WTC11 (cell line): ENCODE data around the gene TEP1. TPM values are rescaled to one million over a fixed set of nuclear protein-coding genes. Genes with fewer than 3 reads are reported as not detected.

Experiments used
- ATAC-seq: fragments of 200-7000 bp; cut with Tn5 transposase; 2 replicates; pipeline ENCODE4 v1.10.0; 2021; ENCODE audit warnings: mild to moderate bottlenecking, moderate library complexity
- CTCF ChIA-PET: fragments of 300-600 bp; sonication (Branson Sonifier 250); formaldehyde crosslinking; loops from one replicate; lab custom pipeline; 2021; ENCODE audit warnings: antibody characterized with exemption; lab: Charles Lee
- POLR2A ChIA-PET: fragments of 350-600 bp; sonication (Branson Sonifier 250); formaldehyde crosslinking; loops from one replicate; lab custom pipeline; 2021; ENCODE audit warnings: antibody characterized with exemption; lab: Charles Lee
- DNase-seq: peaks from one replicate; pipeline ENCODE4 v3.0.0; 2021; ENCODE audit warnings: low spot score
- H3K27ac Mint-ChIP-seq: 2 replicates; pipeline ENCODE4 v1.8.0; 2021; ENCODE audit warnings: mixed read lengths
- H3K27me3 Mint-ChIP-seq: 2 replicates; pipeline ENCODE4 v1.8.0; 2021; ENCODE audit warnings: low read depth, mild to moderate bottlenecking, moderate library complexity, mixed read lengths
- H3K36me3 Mint-ChIP-seq: 2 replicates; pipeline ENCODE4 v1.8.0; 2021; ENCODE audit warnings: mixed read lengths
- H3K4me1 Mint-ChIP-seq: 2 replicates; pipeline ENCODE4 v1.8.0; 2022; ENCODE audit warnings: mixed read lengths
- H3K4me3 Mint-ChIP-seq: 2 replicates; pipeline ENCODE4 v1.8.0; 2021; ENCODE audit warnings: mild to moderate bottlenecking, moderate library complexity, mixed read lengths
- H3K9me3 Mint-ChIP-seq: 2 replicates; pipeline ENCODE4 v1.8.0; 2021; ENCODE audit warnings: mixed read lengths
- ATF2 ChIP-seq: sonication (generic); formaldehyde crosslinking; IDR thresholded peaks from 2 replicates; pipeline ENCODE4 v1.8.1; 2022; ENCODE audit warnings: low read depth, missing genetic modification reagents, borderline replicate concordance
- CREB1 ChIP-seq: sonication (generic); formaldehyde crosslinking; IDR thresholded peaks from 2 replicates; pipeline ENCODE4 v1.8.0; 2023; ENCODE audit warnings: mild to moderate bottlenecking, missing genetic modification reagents
- CREM ChIP-seq: sonication (generic); formaldehyde crosslinking; IDR thresholded peaks from 2 replicates; pipeline ENCODE4 v1.8.1; 2022; ENCODE audit warnings: mild to moderate bottlenecking, missing genetic modification reagents, moderate library complexity
- EMX1 ChIP-seq: fragments of 250-450 bp; sonication (Bioruptor Pico); IDR thresholded peaks from 2 replicates; pipeline ENCODE4 v1.8.0; 2021; ENCODE audit warnings: mild to moderate bottlenecking
- FOXK1 ChIP-seq: sonication (generic); formaldehyde crosslinking; IDR thresholded peaks from 2 replicates; pipeline ENCODE4 v1.8.0; 2022; ENCODE audit warnings: mild to moderate bottlenecking, moderate library complexity, missing genetic modification reagents
- FOXP1 ChIP-seq: sonication (generic); formaldehyde crosslinking; IDR thresholded peaks from 2 replicates; pipeline ENCODE4 v1.8.0; 2022; ENCODE audit warnings: missing genetic modification reagents, mild to moderate bottlenecking, moderate library complexity, borderline replicate concordance
- GABPB1 ChIP-seq: sonication (generic); formaldehyde crosslinking; IDR thresholded peaks from 2 replicates; pipeline ENCODE4 v1.8.1; 2023; ENCODE audit warnings: mild to moderate bottlenecking, missing genetic modification reagents
- HMGA2 ChIP-seq: fragments of 250-450 bp; sonication (Bioruptor Pico); IDR thresholded peaks from 2 replicates; pipeline ENCODE4 v1.4.0; 2021; ENCODE audit warnings: mild to moderate bottlenecking, moderate library complexity
- RORB ChIP-seq: fragments of 250-450 bp; sonication (Bioruptor Pico); IDR thresholded peaks from 2 replicates; pipeline ENCODE4 v1.9.0; 2021; ENCODE audit warnings: mild to moderate bottlenecking
- SMAD3 ChIP-seq: sonication (generic); formaldehyde crosslinking; IDR thresholded peaks from 2 replicates; pipeline ENCODE4 v1.8.0; 2022; ENCODE audit warnings: missing genetic modification reagents, mild to moderate bottlenecking, borderline replicate concordance
- TCF7 ChIP-seq: sonication (generic); formaldehyde crosslinking; IDR thresholded peaks from 2 replicates; pipeline ENCODE4 v1.8.0; 2022; ENCODE audit warnings: mild to moderate bottlenecking, low read depth, missing genetic modification reagents, moderate library complexity
- TP53 ChIP-seq: sonication (generic); formaldehyde crosslinking; IDR thresholded peaks from 2 replicates; pipeline ENCODE4 v1.8.1; 2023; ENCODE audit warnings: mild to moderate bottlenecking, missing genetic modification reagents
- ZBTB43 ChIP-seq: sonication (generic); formaldehyde crosslinking; IDR thresholded peaks from 2 replicates; pipeline ENCODE4 v1.8.1; 2023; ENCODE audit warnings: mild to moderate bottlenecking, missing genetic modification reagents
- ZNF232 ChIP-seq: sonication (generic); formaldehyde crosslinking; IDR thresholded peaks from 2 replicates; pipeline ENCODE4 v1.8.0; 2022; ENCODE audit warnings: mild to moderate bottlenecking, missing genetic modification reagents
- ZNF281 ChIP-seq: sonication (generic); formaldehyde crosslinking; IDR thresholded peaks from 2 replicates; pipeline ENCODE4 v1.8.0; 2023; ENCODE audit warnings: mild to moderate bottlenecking, missing genetic modification reagents
- ZNF396 ChIP-seq: fragments of 250-450 bp; sonication (Bioruptor Pico); IDR thresholded peaks from 2 replicates; pipeline ENCODE4 v1.8.0; 2021; ENCODE audit warnings: mild to moderate bottlenecking, moderate library complexity, borderline replicate concordance
- ZNF512 ChIP-seq: sonication (generic); formaldehyde crosslinking; IDR thresholded peaks from 2 replicates; pipeline ENCODE4 v1.8.1; 2022; ENCODE audit warnings: missing genetic modification reagents, borderline replicate concordance
- total RNA-seq: library from RNA; stranded (reverse); gene quantifications from 3 replicates; pipeline ENCODE4 v1.2.3, GENCODE V29; 2021
- TF ChIP-seq, protein P1 (sequence below): sonication (generic); formaldehyde crosslinking; IDR thresholded peaks from 2 replicates; pipeline ENCODE4 v1.8.1; 2023; ENCODE audit warnings: mild to moderate bottlenecking, missing genetic modification reagents, moderate library complexity
- TF ChIP-seq, protein P2 (sequence below): sonication (generic); formaldehyde crosslinking; IDR thresholded peaks from 2 replicates; pipeline ENCODE4 v1.8.0; 2022; ENCODE audit warnings: missing genetic modification reagents
- TF ChIP-seq, protein P3 (sequence below): sonication (generic); formaldehyde crosslinking; IDR thresholded peaks from 2 replicates; pipeline ENCODE4 v1.8.1; 2022; ENCODE audit warnings: mild to moderate bottlenecking, moderate library complexity, missing genetic modification reagents

The TEP1 gene
- total RNA-seq, 1 experiment from 2014 or later: 16.0 TPM

DNA sequence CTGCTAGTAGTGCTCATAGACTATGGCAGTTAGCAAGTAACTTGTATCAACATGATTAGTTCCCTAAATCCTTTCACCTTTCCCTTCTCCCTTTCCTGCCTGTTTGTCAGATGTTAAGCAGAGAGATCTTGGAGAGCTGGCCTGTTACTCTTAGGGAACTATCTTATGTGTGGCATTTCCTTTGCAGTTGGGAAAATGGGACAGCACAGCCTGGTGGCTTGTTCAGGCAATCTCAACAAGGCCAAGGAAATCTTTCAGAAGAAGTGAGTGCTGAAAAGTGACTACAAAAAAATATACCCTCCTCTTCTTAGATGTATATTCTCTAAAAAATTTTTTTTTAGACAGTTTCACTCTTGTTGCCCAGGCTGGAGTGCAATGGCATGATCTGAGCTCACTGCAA is 62.4 kb downstream of the TEP1 start (continued):
- TF ChIP-seq SMAD3: no peak
- TF ChIP-seq GABPB1: no peak
- TF ChIP-seq TCF7 (CRISPR knock-in tag): no peak
- TF ChIP-seq ZNF396 (CRISPR knock-in tag): no peak
- no peak for TF ChIP-seq FOXK1 (CRISPR knock-in tag)
- TF ChIP-seq ZNF512 (CRISPR knock-in tag): no peak
- TF ChIP-seq CREB1 (CRISPR knock-in tag): no peak
- no peak for TF ChIP-seq RORB (CRISPR knock-in tag)
- no peak for TF ChIP-seq ZBTB43 (CRISPR knock-in tag)
- TF ChIP-seq, protein P1, sequence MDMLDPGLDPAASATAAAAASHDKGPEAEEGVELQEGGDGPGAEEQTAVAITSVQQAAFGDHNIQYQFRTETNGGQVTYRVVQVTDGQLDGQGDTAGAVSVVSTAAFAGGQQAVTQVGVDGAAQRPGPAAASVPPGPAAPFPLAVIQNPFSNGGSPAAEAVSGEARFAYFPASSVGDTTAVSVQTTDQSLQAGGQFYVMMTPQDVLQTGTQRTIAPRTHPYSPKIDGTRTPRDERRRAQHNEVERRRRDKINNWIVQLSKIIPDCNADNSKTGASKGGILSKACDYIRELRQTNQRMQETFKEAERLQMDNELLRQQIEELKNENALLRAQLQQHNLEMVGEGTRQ (CRISPR knock-in tag): no peak
- no peak for TF ChIP-seq HMGA2 (CRISPR knock-in tag)
- TF ChIP-seq CREM (CRISPR knock-in tag): no peak
- no peak for TF ChIP-seq ATF2 (CRISPR knock-in tag)
- TF ChIP-seq TP53 (CRISPR knock-in tag): no peak
- TF ChIP-seq, all 79 proteins: peak for 0

GRCh38 chr14:20350282-20350681 is 63.0 kb downstream of the TEP1 start:
- ATAC-seq (no peak), DNase-seq (no peak)
- no peak overlapping the region for H3K27ac Mint-ChIP-seq
- CTCF ChIA-PET: no interaction called here
- H3K36me3 Mint-ChIP-seq: peaks cover 75% of the 10 kb centered on the region
- no peaks in the 10 kb centered on the region for H3K9me3 Mint-ChIP-seq
- no peaks in the 10 kb centered on the region for H3K27me3 Mint-ChIP-seq
- H3K4me1 Mint-ChIP-seq: no peaks in the 10 kb centered on the region
- no peak overlapping the region for H3K4me3 Mint-ChIP-seq
- POLR2A ChIA-PET: no interaction called here
- TF ChIP-seq EMX1 (CRISPR knock-in tag) (no peak), ZNF232 (CRISPR knock-in tag) (no peak), FOXP1 (no peak), ATF2 (CRISPR knock-in tag) (no peak), ZBTB43 (CRISPR knock-in tag) (no peak), ZNF281 (CRISPR knock-in tag) (no peak)
- TF ChIP-seq, protein P2, sequence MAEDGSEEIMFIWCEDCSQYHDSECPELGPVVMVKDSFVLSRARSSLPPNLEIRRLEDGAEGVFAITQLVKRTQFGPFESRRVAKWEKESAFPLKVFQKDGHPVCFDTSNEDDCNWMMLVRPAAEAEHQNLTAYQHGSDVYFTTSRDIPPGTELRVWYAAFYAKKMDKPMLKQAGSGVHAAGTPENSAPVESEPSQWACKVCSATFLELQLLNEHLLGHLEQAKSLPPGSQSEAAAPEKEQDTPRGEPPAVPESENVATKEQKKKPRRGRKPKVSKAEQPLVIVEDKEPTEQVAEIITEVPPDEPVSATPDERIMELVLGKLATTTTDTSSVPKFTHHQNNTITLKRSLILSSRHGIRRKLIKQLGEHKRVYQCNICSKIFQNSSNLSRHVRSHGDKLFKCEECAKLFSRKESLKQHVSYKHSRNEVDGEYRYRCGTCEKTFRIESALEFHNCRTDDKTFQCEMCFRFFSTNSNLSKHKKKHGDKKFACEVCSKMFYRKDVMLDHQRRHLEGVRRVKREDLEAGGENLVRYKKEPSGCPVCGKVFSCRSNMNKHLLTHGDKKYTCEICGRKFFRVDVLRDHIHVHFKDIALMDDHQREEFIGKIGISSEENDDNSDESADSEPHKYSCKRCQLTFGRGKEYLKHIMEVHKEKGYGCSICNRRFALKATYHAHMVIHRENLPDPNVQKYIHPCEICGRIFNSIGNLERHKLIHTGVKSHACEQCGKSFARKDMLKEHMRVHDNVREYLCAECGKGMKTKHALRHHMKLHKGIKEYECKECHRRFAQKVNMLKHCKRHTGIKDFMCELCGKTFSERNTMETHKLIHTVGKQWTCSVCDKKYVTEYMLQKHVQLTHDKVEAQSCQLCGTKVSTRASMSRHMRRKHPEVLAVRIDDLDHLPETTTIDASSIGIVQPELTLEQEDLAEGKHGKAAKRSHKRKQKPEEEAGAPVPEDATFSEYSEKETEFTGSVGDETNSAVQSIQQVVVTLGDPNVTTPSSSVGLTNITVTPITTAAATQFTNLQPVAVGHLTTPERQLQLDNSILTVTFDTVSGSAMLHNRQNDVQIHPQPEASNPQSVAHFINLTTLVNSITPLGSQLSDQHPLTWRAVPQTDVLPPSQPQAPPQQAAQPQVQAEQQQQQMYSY (CRISPR knock-in tag): no peak
- TF ChIP-seq, protein P3, sequence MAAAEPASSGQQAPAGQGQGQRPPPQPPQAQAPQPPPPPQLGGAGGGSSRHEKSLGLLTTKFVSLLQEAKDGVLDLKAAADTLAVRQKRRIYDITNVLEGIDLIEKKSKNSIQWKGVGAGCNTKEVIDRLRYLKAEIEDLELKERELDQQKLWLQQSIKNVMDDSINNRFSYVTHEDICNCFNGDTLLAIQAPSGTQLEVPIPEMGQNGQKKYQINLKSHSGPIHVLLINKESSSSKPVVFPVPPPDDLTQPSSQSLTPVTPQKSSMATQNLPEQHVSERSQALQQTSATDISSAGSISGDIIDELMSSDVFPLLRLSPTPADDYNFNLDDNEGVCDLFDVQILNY (CRISPR knock-in tag): no peak
